GM18870 (cell line): ENCODE measurements around the gene C22orf15.
A peak's percentile ranks its signal among the peaks of the same experiment; 100 is the strongest.

Experiments used
- ATAC-seq: cut with Tn5 transposase; IDR thresholded peaks from one replicate; pipeline ENCODE4 v1.9.1; 2021; ENCODE audit warnings: moderate library complexity; ENCODE audit not compliant: unreplicated experiment

C22orf15 gene

DNA sequence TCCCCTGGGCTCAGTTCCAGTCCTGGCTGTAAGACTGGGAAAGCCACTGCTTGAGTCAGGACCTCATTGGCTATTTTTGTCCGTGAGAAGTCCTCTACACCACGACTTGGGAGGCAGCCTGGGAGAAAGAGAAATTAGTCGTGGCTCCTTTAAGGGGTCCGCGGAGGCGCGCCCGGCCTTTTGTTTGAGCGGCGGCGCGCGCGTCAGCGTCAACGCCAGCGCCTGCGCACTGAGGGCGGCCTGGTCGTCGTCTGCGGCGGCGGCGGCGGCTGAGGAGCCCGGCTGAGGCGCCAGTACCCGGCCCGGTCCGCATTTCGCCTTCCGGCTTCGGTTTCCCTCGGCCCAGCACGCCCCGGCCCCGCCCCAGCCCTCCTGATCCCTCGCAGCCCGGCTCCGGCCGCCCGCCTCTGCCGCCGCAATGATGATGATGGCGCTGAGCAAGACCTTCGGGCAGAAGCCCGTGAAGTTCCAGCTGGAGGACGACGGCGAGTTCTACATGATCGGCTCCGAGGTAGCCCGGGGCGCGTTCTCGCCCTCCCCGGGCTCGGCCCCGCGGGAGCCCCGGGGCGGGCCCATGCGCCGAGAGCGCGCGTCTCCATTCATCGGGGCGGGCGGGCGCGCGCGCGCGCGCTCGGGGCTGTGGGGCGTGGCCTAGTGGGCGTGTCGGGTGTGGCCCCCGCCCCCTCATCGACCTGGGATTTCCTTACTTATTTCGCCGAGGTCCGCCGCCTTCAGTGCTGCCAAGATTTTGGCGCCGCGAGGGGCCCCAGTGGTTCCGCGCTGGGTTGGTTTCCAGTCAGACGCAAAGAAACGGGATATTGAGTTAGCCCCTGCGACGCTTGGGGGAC, 24.2 kb downstream of the C22orf15 start, which contains the start of gene SMARCB1:
Gene SMARCB1 (plus strand): TSS at position 215 of the 848 bp plus-strand sequence. CDS start 204 bp downstream, at position 419.
- ATAC-seq = peak; percentile 46

GRCh38 chr22:23787600-23787896, 24.8 kb downstream of the C22orf15 start:
- peak; percentile 3 for ATAC-seq

DNA sequence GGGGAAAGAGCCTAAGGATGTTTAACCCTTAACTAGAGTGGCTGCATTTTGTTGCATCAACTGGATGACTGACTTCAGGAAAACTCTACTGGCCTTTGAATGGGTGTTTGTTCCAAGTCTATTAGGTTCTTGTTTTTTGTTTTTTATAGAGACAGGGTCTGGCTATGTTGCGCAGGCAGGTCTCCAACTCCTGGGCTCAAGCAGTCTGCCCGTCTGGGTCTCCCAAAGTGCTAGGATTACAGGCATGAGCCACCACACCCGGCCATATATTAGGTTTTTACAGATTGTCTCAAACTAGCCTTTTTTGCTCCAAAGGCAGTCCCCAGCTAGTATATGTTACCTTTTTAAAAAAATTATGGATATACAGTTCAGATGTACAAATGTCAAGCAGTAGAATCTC, 25.1 kb downstream of the C22orf15 start:
- no peak for ATAC-seq

- ATAC-seq = no peak
Observed at GRCh38 chr22:23789121-23789520, 26.3 kb downstream of the C22orf15 start.

DNA sequence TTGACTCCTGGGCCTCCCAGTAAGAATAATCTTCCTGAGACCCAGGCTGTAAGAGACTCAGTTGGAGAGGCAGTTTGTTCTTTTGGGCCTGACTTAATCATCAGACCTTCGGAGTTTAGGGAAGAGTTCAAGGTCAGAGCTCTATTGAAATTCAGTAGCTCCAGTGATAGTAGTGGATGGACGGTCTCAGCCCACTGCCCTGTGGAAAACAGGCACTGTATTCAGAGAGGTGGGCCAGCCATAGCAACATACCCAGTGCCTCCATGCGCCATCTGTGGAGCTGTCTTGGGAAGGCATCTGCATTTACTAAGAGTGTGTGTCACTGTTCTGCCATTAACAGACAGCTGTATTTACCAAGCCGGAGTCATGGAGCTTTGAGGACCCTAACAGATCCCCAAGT, 26.8 kb downstream of the C22orf15 start:
- ATAC-seq = no peak

DNA sequence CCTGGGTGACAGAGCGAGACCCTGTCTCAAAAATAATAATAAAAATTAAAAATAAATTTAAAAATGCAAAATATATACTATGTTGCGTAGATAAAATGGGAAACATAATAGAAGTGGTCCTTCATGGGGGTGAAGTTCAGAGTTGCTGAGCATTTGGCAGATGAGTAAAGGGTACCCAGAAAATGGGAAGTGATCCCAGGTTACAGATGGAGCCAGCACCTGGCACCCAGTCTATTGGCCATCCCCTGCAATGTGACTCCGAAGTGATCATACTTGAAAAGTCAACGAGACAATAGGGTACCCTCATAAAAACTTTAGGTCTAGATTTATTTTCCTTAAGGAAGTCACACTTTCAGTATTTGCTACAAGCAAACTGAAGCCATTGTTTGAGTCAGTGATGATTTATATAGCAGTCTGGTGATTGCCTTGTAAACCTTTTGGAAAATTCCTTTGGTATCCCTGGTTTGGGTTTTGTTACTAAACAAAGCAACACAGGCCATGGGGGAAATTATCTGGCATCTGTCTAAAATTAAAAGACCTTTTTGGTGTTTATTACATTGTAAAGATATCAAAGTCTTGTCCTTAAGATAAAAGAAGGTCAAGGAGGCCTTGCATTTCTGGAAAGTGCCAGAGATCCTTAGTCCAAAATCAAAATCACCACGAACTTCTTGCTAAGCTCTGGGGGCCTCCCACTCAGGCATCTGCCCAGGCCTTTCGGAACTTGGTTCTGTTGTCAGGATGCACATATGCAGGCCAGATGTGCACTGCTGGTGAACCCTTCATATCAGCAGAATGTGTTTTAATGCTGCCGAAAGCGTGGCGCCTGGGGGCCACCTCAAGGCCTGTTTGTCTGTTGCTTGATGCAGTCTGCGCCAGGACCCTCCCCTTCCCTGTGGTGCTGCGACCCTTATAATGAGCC, 28.3 kb downstream of the C22orf15 start:
- ATAC-seq = no peak

DNA sequence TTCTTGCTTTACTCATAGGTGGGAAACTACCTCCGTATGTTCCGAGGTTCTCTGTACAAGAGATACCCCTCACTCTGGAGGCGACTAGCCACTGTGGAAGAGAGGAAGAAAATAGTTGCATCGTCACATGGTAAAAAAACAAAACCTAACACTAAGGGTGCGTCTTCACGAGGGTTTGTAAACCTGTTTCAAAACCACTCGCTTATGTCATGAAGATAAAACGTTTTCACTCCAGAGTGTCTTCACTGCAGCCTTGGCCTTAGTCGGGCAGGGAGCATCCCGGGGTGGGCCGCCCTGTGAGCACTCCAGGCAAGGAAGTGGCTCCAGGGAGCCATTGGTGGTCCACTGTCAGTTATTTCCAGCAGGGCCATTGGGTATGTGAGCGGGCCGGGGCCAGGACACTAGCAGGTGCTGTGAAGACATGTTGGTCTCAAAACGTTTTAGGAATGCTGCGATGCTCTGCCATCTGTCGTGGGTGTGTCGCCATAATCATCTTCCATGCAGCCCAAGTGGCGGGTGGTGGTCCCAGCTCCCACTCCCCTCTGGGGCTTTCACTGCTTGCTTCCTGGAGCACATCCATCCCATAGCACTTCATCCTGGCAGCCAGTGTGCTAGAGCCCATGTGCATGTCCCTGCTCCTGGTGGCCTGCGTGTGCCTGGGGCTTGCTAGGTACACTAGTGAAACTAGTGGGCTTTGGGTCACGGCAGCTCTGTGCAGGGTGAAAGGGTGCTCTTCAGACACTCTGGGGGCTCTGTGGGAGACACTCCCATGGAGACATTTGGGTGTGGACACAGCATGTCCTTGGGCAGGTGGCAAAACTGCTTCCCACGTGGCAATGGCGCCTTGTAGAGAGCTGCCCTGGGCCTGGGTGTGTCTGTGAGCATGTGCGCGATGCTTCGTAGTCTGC, 29.2 kb downstream of the C22orf15 start:
- no peak for ATAC-seq

- ATAC-seq = no peak
Observed at GRCh38 chr22:23793326-23793725, 30.5 kb downstream of the C22orf15 start.

DNA sequence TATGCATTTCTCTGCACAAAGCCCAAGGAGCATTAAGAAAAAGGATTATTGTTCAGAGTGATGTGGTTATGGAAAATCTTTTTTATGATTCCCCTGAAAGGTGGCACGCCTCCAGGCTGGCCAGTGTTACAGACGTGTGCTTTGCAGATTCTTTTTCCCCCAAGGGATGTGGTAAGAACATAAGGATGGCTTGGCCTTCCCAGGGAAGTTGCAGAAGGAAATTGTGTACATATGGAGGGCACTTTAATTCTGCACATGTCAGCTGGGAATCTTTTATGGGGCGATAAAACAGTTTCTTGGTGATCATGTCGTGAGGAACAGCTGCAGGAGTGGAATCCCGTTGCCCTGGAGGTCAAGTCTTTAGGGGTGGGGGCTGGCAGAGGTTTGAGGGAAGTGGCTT, 33.7 kb downstream of the C22orf15 start:
- ATAC-seq = no peak

DNA sequence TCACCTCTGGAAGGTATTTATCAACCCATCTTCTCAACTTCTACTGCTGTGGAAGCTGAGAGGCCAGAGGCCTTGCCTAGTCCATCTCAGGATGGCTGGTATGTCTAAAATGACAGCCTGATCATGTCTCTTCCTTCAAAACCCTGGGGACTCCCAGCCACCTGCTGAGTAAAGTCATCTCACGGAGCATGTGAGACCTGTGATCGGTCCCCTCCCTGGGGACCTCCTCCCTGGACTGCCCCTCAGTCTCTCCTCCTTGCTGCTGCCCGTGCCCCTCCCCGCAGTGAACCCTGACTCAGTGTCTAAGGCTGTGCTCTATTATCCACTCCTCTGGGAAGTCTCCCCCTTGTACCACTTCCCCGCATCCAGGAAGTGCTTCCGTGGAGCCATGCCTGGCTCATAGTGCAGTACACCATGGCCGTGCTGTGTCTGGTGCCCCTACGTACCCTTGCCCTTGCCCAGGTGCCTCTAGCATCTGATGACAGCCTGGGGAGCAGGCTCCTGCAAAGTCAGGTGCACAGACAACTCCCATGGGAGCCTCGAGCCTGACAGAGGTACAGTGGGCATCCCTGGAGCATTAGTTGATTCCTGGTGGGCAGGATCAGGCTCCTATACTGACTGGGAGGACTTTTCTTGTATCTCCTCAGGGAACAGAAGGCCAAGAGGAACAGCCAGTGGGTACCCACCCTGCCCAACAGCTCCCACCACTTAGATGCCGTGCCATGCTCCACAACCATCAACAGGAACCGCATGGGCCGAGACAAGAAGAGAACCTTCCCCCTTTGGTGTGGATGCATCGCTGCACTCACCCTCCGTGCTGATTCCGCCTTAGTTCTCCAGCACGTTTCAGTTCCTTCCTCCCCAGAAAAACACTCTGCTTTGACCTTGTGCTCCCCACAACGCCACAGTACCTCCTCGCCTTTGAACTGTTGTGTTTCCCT, 37.8 kb downstream of the C22orf15 start:
- no peak for ATAC-seq

DNA sequence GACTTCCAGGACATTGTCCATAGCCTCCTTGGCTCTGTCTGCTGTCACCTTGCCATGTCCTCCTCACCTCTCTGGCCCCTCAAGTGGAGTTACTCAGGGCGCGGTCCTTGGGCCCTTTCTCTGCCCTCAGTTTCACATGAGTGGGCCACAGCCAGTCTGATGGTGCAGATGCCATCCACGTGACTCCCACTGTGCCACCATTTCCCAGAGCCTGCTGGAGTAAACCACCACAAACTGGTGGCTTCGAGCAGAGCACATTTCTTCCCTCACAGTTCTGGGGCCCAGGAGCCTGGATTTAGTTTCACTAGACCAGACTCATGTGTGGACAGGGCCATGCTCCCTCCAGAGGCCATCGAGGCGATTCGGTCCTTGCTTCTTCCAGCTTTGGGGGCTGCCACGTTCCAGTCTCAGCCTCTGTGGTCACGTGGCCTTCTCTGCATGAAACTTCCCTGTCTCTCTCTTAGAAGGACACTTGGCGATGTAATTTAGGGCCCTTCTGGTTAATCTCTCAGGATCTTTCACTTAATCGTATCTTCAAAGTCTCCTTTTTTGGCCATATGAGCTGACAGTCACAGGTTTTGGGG, 38.5 kb downstream of the C22orf15 start:
- no peak for ATAC-seq

DNA sequence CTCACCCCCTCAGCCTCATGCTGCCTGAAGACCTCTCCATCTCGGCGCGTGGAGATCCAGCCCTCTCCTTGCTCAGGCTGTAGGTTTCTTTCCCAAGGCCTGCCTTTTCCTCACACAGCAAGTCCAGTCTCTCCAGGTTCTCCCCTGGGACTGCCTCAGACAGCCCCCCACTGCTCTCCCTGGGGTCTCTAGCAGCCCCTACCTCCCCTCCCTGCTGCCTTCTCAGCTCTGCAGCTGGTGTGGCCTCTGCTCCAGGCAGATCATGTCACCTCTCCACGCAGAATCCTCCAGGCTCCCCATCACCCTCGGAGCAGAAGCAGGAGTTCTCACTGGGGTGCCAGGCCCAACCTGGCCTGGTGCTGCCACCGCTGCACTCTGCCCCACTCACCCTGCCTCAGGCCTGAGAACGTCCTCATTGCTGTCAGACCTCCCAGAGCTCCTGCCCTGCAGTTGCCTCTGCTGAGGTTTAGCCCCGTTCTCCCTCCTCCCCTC, 39.1 kb downstream of the C22orf15 start:
- ATAC-seq = no peak

GRCh38 chr22:23803001-23803819, 40.4 kb downstream of the C22orf15 start:
- no peak for ATAC-seq

DNA sequence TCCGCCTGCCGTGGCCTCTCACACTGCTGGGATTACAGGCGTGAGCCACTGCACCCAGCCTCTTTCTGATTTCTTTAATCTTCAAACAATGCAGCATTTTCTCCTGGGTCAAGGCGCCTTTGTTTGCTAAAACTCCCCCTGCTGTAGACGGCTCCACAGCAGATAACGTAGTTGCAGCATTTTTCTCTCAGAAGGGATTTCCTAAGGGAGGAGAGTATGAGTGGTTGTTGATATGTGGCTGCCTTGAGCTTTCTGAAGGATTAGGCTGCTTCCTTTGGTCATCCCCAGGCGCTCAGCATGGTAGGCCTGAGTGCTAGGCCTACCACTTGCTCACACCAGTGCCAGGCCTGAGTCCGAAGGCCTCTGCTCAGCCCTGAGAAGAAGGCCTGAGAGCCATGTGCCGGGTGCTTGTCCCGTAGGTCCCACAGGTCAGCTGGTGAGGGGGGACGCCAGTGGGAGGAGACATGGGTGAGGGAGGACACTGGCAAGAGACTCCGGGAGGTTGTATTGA, 42.0 kb downstream of the C22orf15 start:
- ATAC-seq = no peak

GRCh38 chr22:23806837-23807236, 44.0 kb downstream of the C22orf15 start:
- ATAC-seq = no peak

- ATAC-seq = no peak
Observed at GRCh38 chr22:23812378-23812777, 49.6 kb downstream of the C22orf15 start.
